GM18511 (cell line): Measurements from ENCODE around the gene DSCAM.

Experiments
- ATAC-seq: cut with Tn5 transposase; IDR thresholded peaks from one replicate; pipeline ENCODE4 v1.9.1; 2021; ENCODE audit warnings: mild to moderate bottlenecking, moderate library complexity; ENCODE audit not compliant: unreplicated experiment

Gene DSCAM

DNA sequence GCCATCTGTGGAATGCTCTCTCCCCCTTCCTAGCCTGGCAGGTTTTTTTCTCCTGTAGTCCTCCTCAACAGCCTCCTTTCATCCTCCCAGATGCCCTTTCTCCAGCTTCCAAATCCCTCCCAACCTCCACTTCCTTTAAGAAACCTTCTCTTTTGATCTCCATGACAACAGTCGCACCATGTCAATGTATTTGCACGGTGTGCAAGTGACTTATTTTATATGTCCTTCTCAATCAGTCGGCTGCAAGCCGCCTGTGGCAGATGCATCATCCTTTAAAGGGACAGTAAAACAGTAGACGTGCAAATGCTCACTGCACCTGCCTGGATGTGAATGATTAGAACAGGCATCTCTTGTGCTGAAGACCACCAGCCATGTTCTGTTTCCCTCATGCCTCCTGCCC is 694.5 kb downstream of the DSCAM start:
- no peak for ATAC-seq

DNA sequence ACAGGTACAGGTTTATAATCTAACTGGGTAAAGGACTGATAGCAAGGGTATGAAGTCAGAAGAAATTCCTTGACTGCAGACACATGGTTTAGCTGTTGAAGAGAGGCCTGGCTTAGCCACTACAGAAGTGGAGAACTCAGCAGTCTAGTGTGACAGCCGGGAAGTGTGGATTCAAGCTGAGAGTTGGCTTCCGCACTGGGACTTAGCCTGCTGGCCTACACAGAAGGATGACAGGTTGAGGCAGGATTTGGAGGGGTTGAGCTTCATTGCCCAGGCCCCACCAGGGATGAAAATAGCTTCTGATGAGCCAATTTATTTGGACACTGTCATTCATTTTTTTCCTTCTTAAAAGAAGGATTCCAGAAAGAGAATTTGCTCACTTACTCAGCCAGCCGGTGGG is 695.3 kb downstream of the DSCAM start:
- no peak for ATAC-seq

DNA sequence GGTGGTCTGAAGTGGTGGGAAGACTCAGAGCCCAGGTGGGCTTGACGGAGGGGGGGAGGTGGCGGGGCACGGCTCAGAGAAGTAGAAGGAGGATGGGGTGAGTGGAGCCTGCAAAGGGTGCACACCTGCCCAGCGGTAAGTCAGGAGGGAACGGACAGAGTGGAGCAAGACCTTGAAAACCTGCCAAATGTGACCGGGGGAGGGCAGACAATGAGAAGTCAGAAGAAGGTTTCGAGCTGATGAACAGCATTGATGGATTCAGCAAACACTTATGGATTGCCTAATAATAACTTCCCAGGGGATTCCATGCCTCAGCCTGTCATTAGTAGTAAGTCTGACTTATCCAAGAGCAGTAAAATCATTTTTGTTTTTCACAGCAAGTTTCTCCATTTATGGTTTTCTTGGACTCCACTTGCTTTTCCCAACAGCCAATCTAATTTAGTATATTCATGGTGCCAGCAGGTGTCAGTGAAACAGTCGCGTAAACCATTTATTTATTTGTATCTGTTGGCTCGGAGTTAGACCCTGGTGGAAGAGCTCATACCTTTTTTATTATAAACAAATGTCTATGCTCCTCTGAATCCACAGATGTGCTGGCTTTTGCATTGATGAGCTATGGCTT is 700.6 kb downstream of the DSCAM start:
- ATAC-seq = no peak

DNA sequence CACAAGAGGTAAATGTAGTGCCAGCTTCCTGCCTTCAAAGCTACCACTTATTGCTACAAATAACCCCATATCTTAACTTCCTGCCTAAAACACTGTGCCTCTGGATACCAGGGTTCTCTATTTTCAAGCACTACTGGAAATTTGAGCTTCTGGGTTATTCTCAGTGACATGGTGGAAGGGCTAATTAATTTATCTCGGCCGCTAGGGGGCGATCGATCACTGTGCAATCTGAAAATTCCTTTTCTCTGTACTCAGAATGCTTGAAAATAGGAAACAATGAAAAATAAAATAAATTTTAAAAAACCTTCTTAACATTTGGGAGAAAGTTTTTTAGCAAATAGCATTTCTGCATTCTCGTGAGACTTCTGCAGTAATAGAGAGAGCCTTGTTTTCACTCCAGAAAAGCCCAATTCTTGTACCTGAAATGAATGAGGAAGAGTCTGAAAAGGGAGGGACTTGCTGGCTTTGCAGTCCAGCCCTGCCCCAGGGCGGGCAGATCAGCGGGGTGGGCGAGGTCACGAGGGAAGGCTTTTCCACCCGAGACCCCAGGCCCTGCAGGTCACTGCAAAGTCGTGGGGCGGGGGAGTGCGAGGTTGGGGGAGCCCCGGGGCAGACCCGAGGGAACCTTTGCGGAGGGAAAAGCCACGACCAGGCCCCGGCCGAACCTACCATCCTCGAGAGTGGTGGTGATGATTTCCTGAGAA is 703.0 kb downstream of the DSCAM start:
- ATAC-seq = no peak

DNA sequence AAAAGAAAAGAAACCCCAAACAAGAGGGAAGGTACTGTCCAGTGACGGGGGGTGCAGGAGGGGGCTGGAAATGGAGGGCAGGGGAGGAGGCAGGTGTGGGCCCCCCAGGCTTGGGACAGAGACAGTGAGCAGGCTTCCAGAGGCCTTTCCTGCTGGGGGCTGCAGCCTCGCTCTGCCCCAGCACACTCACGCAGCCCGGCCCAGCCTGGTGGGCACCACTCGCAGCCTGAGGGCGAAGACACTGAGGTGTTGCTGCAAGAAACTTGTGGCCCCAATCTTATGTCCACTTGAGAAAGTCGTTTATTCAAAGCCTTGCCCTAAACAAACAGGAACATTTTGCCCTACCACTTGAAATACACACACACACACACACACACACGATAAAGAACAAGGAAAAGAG is 705.3 kb downstream of the DSCAM start:
- no peak for ATAC-seq

DNA sequence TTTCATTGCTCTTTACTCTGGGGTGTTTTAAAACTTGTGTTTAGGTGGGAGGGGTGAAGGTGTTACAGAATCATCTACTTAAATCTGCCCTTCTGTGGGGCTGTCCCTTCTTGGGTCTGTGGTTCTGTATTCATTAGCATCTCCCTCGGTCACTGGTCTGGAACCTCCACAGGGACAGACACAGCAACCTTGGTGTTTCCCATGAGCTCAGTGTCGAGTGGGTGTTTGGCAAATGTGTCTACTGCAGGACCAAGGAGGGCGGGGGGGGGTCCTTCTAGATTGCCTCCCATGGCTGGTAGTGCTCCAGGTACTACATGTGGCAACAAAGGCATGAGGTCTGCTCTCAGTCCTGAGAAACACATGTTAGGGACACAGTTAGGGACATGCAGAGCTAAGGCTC is 706.3 kb downstream of the DSCAM start:
- no peak for ATAC-seq

DNA sequence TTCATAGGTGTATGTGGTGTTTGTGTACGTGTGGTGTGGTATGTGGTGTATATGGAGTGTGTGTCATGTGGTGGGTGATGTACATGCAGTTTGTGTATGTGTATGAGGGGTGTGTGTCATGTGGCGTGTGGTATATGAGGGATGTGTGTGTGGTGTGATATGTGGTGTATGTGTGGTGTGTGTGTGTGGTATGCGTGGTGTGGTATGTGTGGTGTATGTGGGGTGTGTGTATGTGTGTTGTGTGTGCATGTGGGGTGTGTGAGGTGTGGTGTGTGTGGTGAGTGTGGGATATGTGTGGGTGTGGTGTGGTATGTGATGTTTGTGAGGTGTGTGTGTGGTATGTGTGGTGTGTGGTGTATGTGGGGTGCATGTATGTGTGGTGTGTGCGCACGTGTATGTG is 707.3 kb downstream of the DSCAM start:
- ATAC-seq = no peak

DNA sequence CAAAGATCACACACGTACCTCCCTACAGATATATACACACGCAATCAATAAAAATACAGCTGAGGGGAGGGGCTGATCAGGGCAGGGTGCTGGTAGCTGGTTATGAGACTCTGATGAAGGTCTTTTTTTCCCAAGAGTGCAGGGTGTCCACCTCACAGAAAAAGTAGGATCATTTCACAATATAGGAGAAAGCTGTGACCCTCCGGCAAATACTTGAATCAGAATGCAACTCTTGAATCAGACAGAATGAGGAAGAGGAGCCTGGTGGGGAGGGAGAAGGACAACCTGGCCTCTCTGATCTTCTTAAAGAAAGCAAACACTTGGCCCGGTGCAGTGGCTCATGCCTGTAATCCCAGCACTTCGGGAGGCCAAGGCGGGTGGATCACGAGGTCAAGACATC is 710.4 kb downstream of the DSCAM start:
- ATAC-seq = no peak

DNA sequence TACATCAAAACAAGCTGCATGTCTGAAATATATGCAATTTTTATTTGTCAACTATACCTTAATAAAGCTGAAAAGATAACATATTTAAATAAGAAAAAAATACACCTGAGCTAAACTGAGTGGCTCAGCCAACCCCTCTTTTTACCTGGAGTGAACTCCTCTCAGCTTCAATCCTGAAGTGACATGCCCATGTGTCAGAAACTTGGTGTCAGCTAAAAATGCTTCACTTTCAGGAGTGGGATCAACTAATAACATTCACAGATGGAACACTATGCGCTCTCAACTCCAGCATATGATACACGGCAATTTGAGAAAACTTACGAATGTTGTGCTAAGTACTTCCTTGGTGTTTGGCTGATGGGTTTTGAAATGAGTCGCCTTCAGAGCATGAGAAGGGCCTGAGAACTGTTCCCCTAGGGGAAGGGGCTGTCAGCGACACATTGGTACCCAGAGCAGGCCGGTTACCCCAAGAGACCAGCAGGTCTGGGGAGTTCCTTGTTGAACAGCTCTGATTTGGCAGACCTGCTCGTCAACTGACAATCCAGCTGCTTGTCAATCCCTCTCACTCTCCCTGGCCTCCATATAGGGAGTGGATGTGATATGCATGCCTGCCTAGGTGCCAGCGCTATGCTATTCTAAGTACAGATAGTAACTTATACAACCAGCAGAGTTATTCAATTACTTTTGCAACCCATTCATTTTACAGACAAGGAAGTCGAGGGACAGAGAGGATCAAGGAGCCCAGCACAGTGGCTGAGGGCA is 712.0 kb downstream of the DSCAM start:
- no peak for ATAC-seq

DNA sequence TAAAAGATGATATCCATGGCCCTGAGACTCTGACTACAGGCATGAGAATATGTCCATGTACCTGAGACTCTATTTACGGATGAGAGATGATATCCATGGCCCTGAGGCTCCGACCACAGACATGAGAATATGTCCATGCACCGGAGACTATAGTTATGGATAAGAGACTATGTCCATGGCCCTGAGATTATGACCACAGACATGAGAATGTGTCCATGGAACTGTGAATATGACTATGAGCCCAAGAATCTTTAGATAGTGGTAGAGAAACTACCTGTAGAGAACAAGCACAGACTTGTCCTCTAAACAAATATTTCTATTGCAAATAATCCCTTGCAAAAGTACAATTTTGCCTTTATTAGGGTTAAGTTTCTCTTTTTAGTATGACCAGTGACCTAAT is 716.5 kb downstream of the DSCAM start:
- ATAC-seq = no peak

DNA sequence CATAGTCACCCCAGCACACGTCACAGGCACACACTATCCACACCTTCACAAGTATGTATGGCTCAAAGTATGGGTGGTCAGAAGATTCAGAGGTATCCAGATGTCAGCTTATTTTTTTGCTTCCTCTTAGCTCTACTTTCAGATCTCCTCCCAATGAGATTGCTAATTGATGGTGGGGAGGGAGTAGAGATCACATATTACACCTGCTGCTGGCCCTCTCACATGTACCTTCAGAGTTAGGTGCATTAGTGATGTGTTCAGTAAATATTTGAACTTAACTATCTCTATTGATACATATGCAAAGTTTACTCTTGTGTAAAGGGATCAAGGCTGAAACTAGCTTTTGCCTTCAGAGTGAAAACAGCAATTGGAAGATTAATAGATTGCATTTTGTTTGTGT is 717.1 kb downstream of the DSCAM start:
- ATAC-seq = no peak

DNA sequence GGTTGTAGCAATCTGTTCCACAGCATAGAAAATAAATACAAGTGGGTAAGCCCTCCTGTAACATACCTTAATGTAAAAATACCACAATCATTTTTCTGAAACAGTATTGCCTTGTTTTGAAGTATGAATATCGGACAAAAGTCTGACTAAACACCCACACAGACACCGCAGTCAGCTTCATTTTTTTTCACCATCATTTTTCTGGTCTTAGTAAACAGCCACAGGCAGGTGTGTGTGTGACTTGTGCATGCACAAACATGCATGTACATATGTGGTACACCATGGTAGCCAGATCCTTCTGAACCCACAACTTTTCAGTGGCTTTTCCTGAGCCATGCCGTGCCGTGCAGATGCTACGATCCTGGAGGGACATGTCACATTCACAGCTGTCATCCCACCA is 718.1 kb downstream of the DSCAM start:
- no peak for ATAC-seq

DNA sequence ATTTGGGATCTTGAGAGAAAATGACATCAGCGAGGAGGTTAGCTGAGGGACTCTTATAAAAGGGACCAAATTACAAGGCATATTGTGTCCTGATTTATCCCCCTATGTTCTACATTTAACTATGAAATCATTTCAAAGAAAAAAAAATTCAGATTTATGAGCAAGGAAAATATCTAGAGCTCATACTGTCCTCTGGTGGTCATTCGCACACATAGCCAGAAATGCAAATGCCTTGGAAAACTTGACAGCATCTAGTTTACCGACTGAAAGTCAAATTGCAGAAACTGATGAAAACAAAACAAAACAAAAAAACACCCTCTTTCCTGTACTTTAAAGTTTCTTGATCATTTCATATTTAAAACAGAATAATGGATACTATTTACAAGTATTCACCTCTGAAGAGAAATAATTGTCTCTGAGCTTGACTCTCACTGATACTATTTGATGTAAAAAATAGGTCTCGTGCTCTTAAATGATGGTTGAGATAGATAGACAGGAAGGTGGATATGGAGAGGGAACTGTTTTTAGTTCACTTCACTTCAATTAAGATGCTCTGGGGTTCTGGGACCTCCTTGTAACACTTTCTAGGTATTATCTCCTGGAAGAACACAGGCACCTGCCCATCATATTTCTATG is 725.9 kb downstream of the DSCAM start:
- ATAC-seq = no peak

DNA sequence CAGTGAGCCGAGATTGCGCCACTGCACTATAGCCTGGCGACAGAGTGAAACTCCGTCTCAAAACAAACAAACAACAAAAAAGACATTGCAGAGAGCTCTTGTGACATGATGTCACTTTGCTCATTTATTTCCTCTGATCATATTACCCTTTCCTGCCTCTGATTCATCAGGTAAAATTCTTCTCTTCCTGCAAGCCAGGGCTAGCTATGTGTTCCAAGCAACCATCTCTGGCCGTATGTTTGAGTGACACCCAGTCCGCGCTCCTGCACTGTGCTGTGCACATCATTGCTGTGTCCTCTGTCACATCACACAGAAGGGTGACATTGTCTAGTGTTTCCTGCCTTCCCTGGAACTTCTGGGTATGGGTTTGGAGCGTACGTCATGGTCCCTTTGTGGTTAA is 728.4 kb downstream of the DSCAM start:
- ATAC-seq = no peak

DNA sequence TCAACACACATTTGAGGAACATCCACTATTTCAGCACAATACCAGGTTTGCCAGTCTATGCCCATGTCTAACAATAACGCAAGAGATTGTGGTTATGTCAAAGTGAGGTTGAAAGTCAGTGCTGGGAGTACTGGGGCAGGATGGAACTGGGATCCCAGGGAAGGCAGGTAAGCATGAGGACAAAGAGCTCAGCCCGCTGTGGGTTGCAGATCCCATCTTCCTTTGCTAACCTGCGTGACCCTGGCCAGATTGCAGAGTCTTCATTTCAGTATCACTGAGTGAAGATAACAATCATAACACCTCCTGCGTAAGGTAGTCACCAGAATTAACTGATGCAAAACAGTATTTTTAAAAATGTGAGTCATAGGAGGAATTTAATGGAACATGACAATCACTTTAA is 729.7 kb downstream of the DSCAM start:
- ATAC-seq = no peak

DNA sequence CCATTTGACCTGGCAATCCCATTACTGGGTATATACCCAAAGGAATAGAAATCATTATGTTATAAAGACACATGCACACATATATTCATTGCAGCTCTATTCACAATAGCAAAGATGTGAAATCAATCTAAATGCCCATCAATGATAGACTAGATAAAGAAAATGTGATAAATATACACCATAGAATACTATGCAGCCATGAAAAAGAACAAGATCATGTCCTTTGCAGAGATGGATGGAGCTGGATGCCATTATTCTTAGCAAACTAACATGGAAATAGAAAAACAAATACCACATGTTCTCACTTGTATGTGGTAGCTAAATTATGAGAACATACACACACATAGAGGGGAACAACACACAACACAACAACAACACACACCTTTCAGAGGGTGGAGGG is 731.2 kb downstream of the DSCAM start:
- no peak for ATAC-seq

DNA sequence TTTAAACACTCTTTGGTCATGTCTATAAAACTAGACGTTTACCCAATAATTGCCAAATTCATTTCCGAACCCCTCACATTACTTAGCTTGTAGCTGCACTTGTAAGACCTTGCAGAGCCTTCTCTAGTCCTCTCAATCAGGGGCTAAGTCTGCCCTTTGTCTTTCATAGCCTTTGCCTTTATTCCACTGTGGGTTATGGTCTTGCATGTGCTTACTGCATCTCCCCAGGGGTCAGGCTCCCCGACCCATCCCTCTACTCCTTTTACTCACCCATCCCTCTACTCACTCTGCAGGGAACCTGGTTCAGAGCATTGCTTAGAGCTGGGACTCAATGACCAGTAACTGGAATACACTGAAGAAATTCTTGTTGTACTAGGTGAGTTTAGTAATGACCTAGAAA is 744.3 kb downstream of the DSCAM start:
- ATAC-seq = no peak

DNA sequence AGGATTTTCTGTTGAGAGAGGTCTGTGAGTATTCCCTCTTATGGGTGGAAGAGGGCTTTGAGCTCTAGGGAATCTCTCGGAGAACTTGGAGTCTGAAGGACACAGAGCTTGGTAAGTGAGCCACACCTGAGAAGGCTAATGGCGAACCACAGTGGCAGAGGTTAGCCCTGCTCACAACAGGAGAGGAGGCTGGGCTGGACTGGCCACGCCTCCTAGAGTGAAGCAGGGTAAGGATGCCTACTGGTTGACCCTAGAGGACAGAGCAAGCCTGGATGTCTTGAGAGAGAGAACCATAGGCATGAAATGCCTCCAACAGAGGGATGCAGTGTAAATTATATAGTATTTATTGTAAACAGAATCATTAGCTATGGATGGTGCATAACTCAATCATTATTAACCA is 747.1 kb downstream of the DSCAM start:
- no peak for ATAC-seq

DNA sequence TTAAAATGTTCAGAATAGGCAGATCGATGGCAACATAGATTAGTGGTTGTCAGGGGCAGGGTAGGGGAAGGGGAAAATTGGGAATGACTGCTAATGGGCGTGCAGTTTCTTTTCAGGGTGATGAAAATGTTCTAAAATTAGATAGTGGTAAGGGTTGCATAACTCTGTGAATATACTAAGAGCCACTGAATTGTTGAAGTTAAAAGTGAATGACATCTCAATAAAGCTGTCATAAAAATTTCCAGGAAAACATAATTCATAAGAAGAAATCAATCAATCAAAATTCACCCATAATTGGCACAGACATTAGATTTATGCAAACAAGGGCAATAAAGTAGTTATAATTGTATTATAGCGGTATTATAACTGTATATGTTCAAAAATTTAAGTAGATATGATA is 751.5 kb downstream of the DSCAM start:
- no peak for ATAC-seq

DNA sequence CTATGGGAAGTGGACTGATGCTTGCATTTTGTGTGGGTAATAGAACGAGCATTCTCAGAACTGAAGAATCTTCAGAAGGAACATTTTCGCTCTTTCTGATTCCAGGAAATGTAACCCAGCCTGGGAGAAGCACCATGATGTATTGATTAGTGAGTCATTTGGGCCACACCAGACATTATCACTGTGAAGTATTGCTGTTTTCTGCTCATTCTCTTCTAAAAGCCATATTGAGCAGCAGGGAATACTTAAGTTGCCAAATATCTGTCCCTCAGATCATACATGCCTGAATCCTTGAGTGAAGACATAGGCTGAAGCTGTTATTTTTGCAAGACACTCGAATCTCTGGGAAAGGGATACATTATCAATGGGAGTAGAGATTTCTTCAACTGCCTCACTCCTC is 766.6 kb downstream of the DSCAM start:
- ATAC-seq = no peak

DNA sequence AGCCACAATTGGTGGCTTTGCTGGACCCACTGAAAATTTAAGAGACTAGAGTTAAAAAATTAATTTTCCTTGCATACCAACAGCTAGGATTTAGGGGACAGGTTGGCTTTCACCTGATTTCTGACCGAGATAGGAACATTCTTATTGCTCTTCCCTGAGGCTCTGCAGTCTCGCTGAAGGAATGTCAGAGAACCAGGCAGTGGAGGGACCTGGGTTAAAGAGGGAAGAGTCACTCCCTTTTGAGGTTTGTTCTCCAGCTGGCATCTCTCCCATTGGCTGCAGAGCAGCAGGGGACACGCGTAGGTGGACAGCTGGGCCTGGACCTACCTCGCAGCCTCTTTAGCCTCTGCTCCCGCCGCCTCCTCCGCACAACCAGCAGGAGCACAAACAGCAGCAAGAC is 772.2 kb downstream of the DSCAM start:
- no peak for ATAC-seq

DNA sequence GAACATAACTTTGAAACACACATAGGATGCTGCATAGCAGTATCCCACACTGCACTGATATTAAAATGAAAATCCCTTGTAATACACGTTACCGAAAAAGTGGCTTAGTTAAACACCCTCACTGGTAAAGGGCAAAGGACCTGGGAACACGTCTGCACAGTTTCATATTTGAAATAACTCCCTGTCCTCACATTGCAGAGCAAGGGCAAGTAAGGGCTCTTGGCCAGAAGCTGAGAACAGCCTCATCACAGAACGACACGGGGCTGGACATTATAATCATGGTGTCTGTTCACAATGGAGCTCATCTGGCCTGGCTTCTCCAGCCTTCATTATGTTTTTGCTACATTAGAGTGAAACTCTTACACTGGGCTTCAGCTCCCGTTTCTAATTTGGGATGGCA is 772.8 kb downstream of the DSCAM start:
- no peak for ATAC-seq
